Naive B cell (primary cell): ENCODE data around the gene TMEM41A. TPM values are rescaled to one million over a fixed set of nuclear protein-coding genes. Genes with fewer than 3 reads are reported as not detected.

Source experiments
- ATAC-seq, 2 donors: fragments of 150-1000 bp; cut with Tn5 transposase; 2 replicates each; pipeline ENCODE4 v1.10.0; 2021; ENCODE audit warnings: low read depth in 2 of 2, mild to moderate bottlenecking in 2 of 2, moderate library complexity in 2 of 2
- DNase-seq: peaks from one replicate; pipeline ENCODE4 v3.0.0; 2022
- H3K27ac Mint-ChIP-seq, 6 donors: one replicate each; pipeline ENCODE4 v1.8.0; 2020 to 2022; ENCODE audit warnings: mild to moderate bottlenecking in 6 of 6, mixed read lengths in 6 of 6, moderate library complexity in 5 of 6, inconsistent platforms in 2 of 6
- H3K27me3 Mint-ChIP-seq, 3 donors: one replicate each; pipeline ENCODE4 v1.8.0; 2021 to 2022; ENCODE audit warnings: mixed read lengths in 3 of 3, mild to moderate bottlenecking in 1 of 3
- H3K36me3 Mint-ChIP-seq, 2 donors: one replicate each; pipeline ENCODE4 v1.8.0; 2020 to 2022; ENCODE audit warnings: mixed read lengths in 2 of 2, inconsistent platforms in 1 of 2, mild to moderate bottlenecking in 1 of 2
- H3K4me1 Mint-ChIP-seq, 3 donors: one replicate each; pipeline ENCODE4 v1.8.0; 2020 to 2022; ENCODE audit warnings: mixed read lengths in 3 of 3, inconsistent platforms in 1 of 3, mild to moderate bottlenecking in 1 of 3, moderate library complexity in 1 of 3
- H3K4me3 Mint-ChIP-seq, 8 donors: one replicate each; pipeline ENCODE4 v1.8.0; 2020 to 2022; ENCODE audit warnings: mild to moderate bottlenecking in 8 of 8, mixed read lengths in 8 of 8, moderate library complexity in 8 of 8, inconsistent platforms in 2 of 8
- H3K9me3 Mint-ChIP-seq, 7 donors: one replicate each; pipeline ENCODE4 v1.8.0; 2020 to 2022; ENCODE audit warnings: mixed read lengths in 7 of 7, mild to moderate bottlenecking in 5 of 7, inconsistent platforms in 2 of 7, moderate library complexity in 1 of 7
- polyA plus RNA-seq, 6 donors: library from polyadenylated mRNA; unstranded; fragments of 300-500 nt; fragmentation: Illumina TruSeq; gene quantifications; one replicate each; pipeline ENCODE4 v1.2.3, GENCODE V29; 2021; ENCODE audit warnings: low read depth in 6 of 6

TMEM41A gene
- polyA plus RNA-seq, 6 donors from 2014 or later, result 13.8 to 24.1 (median 18.7) TPM

DNA sequence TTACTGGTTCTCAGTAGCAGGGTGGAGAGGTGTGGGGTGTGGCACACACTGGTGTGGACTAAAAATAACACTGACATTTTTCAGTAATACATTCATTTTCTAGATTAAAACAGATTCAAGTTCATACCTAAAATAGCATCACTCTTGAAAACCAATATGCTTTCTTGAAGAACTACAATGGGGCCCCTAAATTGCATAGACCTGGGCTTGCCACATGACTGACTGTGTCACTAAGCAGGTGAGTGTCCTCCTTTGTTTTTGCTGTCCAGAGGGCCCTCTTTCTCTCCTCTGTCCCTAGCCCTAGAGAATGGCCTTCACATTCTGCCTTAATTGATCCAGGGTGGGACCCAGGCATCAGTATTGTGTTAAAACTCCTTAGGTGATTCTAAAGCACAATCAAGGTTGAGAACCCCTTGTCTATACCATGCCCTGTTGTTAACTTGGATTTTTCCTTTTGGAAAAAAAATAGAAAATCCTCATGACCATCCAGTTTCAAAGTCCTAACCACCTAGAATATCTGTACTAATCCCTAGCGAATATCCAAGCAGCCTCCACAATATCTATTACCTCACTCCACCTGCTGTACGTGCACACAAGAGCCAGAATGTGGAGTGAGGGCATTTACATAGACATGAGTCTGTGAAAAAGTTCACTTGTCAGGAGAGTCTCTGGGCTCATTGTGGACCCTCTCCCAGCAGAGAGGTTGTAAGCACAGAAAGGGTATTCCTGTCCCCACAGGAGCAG lies 18.7 kb upstream of the TMEM41A start:
- no peak overlapping the region for H3K27ac Mint-ChIP-seq
- ATAC-seq, result no peak
- H3K27me3 Mint-ChIP-seq, result peaks cover 24 to 32% (median 28%) of the 10 kb centered on the region in 3 donors
- H3K4me1 Mint-ChIP-seq, result no peaks in the 10 kb centered on the region
- H3K4me3 Mint-ChIP-seq, result no peak overlapping the region
- no peaks in the 10 kb centered on the region for H3K36me3 Mint-ChIP-seq
- H3K9me3 Mint-ChIP-seq, result peaks cover 0 to 2% (median 0%) of the 10 kb centered on the region in 7 donors
- no peak for DNase-seq

DNA sequence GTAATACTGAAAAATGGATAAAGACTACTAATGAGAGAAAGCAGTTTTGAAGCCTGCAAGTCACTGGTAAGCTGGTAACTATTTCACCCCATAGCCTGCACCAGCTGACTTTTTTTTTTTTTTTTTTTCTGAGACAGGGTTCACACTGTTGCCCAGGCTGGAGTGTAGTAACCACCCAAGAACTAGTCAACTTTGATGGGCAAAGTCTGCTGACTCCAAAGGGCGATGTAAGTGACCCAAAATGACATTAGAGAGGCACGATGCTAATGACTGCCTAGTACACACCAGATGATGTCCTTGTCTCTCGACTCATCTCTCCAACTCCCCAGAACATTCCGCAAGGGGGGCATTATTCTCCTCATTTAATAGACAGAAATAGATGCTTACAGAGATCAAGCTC lies 12.9 kb upstream of the TMEM41A start:
- no peak overlapping the region for H3K27ac Mint-ChIP-seq

DNA sequence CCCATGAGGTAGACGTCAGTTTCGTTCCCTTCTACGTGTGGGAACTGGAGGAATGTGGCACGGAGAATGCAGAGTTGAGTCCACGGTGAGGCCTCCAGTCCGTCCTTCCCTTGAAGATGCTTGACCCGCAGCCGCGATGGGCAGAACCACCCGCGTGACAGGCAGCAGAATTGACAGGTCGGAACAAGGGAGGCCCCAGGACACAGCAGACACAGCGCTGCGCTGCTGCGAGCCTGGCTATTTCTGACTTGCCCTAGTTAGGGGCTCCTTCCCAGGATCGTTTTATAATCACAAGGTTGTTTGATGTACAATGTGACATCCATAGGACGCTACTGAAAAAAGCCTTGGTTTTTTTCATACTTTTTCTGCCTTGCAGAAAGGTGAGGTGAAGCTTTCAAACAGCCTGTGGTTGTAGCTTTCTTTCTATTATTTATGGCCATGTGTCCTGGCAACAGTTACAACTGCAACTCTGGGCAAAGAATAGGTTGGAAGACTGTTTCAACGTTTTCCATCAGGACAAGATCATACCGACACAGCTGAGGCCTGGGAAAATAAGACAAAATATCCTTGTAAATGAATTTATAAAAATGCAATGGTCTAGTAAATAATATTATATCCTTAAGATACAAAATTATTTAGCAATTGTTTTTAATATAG lies 9.6 kb upstream of the TMEM41A start:
- H3K36me3 Mint-ChIP-seq, result no peaks in the 10 kb centered on the region
- H3K27me3 Mint-ChIP-seq, result peaks cover 10 to 26% (median 19%) of the 10 kb centered on the region in 3 donors
- H3K9me3 Mint-ChIP-seq, result no peaks in the 10 kb centered on the region
- DNase-seq (no peak), ATAC-seq (no peak)
- H3K4me1 Mint-ChIP-seq, result no peaks in the 10 kb centered on the region
- H3K27ac Mint-ChIP-seq, result no peak overlapping the region
- no peak overlapping the region for H3K4me3 Mint-ChIP-seq

More for the DNA sequence above, 12.9 kb upstream of the TMEM41A start:
- no peaks in the 10 kb centered on the region for H3K36me3 Mint-ChIP-seq
- DNase-seq (no peak), ATAC-seq (no peak)
- peaks cover 0 to 2% (median 0%) of the 10 kb centered on the region in 7 donors for H3K9me3 Mint-ChIP-seq
- no peaks in the 10 kb centered on the region for H3K4me1 Mint-ChIP-seq
- H3K27me3 Mint-ChIP-seq, result peaks cover 17 to 23% (median 21%) of the 10 kb centered on the region in 3 donors
- H3K4me3 Mint-ChIP-seq, result no peak overlapping the region

DNA sequence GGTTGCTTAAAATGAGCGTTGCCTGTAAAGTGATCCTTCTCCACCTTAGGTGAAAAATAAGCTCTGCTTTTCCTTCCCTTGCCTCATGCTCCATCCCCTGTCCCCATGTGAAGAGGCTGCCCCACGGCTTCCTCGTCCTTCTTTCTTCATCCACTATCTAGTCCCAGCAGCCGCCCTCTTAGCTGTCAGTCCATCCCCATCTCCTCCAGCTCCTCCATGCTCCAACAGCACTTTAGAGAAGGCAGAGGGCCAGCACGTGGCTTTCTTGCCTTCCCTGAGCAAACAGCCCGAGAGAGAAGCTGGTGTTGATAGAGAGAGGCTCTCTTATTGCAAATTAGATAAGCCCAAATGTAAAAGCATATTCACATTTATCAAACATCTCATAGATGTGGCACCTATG lies 9.0 kb upstream of the TMEM41A start:
- DNase-seq, result no peak
- peaks cover 8 to 28% (median 15%) of the 10 kb centered on the region in 3 donors for H3K27me3 Mint-ChIP-seq
- no peaks in the 10 kb centered on the region for H3K36me3 Mint-ChIP-seq
- no peak overlapping the region for H3K27ac Mint-ChIP-seq
- no peak for ATAC-seq
- no peaks in the 10 kb centered on the region for H3K9me3 Mint-ChIP-seq
- no peaks in the 10 kb centered on the region for H3K4me1 Mint-ChIP-seq
- H3K4me3 Mint-ChIP-seq, result no peak overlapping the region

DNA sequence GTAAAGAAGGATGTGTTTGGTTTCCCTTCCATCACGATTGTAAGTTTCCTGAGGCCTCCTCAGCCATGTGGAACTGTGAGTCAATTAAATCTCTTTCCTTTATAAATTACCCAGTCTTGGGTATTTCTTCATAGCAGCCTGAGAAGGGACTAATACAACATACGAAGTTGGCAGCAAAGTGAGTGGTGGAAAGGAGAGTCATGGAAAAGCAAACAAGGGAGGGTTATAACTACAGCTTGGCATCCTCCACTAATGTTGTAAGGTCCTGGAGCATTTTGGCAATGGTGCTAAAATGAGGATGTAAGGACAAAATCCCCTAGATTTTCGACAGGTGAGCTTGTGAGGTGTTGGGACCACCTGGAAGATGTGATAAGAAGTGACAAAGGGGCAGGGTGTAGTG lies 5.8 kb upstream of the TMEM41A start:
- no peaks in the 10 kb centered on the region for H3K36me3 Mint-ChIP-seq
- ATAC-seq (no peak), DNase-seq (no peak)
- H3K27me3 Mint-ChIP-seq, result peaks cover 4 to 25% (median 7%) of the 10 kb centered on the region in 3 donors
- no peak overlapping the region for H3K4me3 Mint-ChIP-seq
- H3K9me3 Mint-ChIP-seq, result no peaks in the 10 kb centered on the region
- H3K4me1 Mint-ChIP-seq, result peaks cover 0 to 1% (median 0%) of the 10 kb centered on the region in 3 donors
- no peak overlapping the region for H3K27ac Mint-ChIP-seq

DNA sequence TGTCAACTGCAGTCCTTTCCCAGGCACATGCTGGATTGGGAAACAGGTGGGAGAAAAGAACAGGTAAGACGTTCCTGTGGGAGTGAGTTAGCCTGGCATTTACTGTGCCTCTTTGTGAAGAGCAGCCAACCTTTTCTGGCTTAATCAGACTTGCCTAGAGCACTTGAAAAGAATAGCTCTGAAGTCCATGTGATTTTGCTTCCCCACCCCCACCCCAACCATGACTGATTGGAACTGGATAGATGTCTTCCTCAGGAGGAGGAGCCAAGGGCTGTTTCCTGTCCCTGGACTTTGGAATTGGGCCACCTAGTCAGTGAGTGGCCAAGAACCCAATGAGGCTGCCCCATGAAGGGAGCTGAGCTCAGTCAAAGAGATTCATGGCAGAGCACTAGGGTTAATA lies 4.7 kb upstream of the TMEM41A start:
- Mint-ChIP-seq H3K36me3 (no peaks in the 10 kb centered on the region), H3K27me3 (peaks cover 4 to 25% (median 7%) of the 10 kb centered on the region in 3 donors), H3K9me3 (peaks cover 0 to 3% (median 0%) of the 10 kb centered on the region in 7 donors), H3K4me3 (no peak overlapping the region), H3K4me1 (peaks cover 0 to 7% (median 1%) of the 10 kb centered on the region in 3 donors), H3K27ac (no peak overlapping the region)
- ATAC-seq (no peak), DNase-seq (no peak)

DNA sequence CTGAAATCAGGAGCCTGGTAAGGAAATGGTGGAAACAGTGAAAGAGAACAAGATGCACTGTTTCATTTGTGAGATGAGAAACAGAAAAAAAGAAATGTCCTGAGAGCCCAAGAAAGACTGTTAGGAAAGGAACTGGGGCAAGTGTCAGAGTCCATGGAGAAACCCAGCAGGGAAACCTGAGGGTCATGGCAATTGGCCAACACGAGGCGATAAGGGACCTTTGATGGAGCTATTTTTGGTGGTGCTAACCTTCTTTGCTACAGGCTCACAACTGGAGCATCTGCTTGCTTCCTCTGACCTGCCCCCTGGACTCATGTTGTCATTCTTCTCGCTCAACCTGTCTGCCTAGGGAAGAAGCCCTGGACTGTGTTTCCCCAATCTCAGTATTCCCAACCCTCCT lies 4.2 kb upstream of the TMEM41A start:
- no peak for DNase-seq
- Mint-ChIP-seq H3K27me3 (peaks cover 4 to 25% (median 7%) of the 10 kb centered on the region in 3 donors), H3K36me3 (no peaks in the 10 kb centered on the region), H3K4me3 (no peak overlapping the region), H3K27ac (peak overlapping the region in 1 of 6 donors; percentile 42), H3K9me3 (peaks cover 0 to 3% (median 0%) of the 10 kb centered on the region in 7 donors), H3K4me1 (peaks cover 0 to 11% (median 6%) of the 10 kb centered on the region in 3 donors)
- ATAC-seq, result no peak

DNA sequence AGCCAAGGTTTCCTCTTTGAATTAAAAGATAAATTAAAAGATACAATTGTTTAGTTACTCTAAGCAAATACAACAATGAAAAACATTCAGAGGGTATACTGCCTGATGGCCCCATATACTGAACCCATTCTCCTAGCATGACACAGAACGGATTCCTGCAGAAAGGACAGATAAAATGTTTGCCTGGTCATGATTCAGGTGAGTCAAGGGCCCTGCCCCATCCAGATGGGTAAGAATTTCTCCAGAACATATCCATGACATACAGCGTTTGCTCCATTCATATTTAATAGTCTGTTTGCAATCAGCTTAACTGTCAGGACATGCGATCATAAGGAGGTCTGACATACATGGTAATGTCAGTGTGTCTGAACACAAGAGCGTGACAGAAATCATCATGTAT lies 8.6 kb downstream of the TMEM41A start:
- Mint-ChIP-seq H3K4me3 (no peak overlapping the region), H3K27me3 (no peaks in the 10 kb centered on the region), H3K27ac (no peak overlapping the region), H3K9me3 (no peaks in the 10 kb centered on the region), H3K4me1 (no peaks in the 10 kb centered on the region), H3K36me3 (peaks cover 24 to 40% of the 10 kb centered on the region in 2 donors)
- no peak for ATAC-seq
- DNase-seq, result no peak

DNA sequence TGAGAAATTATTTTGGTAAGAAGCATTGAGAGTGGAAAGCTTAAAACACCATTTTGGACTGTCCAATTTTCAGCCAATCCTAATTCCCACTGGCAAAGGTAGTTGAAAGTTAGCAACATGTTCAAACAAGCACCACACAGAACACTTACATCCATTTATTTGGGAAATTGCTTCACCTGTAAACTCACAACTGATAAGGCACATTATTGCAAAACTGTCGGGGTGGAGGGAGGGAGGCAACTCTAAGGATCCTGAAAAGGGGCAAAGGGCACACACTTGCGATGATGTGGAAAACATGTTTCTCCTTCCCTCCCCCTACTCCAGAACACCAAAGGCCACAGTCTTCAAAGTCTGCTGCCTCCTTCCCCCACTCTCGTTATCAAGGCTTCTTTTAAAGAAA lies 9.4 kb downstream of the TMEM41A start:
- Mint-ChIP-seq H3K36me3 (peaks cover 23 to 34% of the 10 kb centered on the region in 2 donors), H3K9me3 (no peaks in the 10 kb centered on the region), H3K27me3 (no peaks in the 10 kb centered on the region), H3K27ac (no peak overlapping the region), H3K4me3 (no peak overlapping the region), H3K4me1 (no peaks in the 10 kb centered on the region)
- no peak for DNase-seq
- no peak for ATAC-seq

DNA sequence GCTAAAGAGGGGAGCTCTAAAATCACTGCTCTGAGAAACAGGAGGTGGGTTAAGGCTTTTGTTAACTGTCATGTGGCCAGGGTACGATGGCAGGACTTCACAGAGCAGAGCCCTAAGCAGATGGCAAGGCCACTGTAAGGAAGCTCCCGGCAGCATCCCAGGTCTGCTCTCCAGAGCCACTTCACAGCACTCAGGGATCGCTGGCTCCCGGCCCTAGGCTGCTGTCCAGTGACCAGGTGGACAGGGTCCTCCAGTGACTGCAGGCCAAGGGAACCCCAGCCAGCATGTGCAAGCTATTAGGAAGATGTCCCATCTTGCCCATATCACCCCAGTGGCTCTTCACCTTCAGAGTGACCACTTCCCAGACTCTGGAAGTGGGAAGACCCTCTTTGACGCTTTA lies 10.4 kb downstream of the TMEM41A start:
- Mint-ChIP-seq H3K4me1 (no peaks in the 10 kb centered on the region), H3K36me3 (peaks cover 18 to 28% of the 10 kb centered on the region in 2 donors), H3K27me3 (no peaks in the 10 kb centered on the region), H3K27ac (no peak overlapping the region), H3K4me3 (no peak overlapping the region), H3K9me3 (no peaks in the 10 kb centered on the region)
- ATAC-seq, result no peak
- no peak for DNase-seq

DNA sequence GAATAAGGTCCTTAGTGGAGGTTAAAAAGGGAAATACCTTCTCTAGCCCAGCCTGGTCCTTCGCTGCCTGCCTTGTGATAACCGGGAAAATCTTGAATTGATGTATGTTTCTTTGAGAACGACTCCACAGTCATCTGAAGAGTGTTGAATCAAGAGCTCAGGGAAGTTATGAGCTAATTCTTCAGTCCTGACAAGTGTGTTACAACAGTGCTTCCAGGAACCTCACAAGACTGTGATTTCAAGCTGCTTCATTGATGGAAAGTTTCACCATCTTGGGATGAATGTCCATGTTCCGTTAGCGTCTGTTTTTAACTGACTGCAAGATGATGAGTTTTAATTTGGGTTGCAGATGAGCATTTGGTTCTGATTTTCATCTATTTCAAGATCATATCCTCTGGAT lies 12.4 kb downstream of the TMEM41A start:
- Mint-ChIP-seq H3K36me3 (peaks cover 31 to 42% of the 10 kb centered on the region in 2 donors), H3K27me3 (no peaks in the 10 kb centered on the region), H3K4me1 (peaks cover 0 to 4% (median 0%) of the 10 kb centered on the region in 3 donors), H3K9me3 (no peaks in the 10 kb centered on the region), H3K27ac (no peak overlapping the region), H3K4me3 (no peak overlapping the region)
- ATAC-seq (no peak), DNase-seq (no peak)

DNA sequence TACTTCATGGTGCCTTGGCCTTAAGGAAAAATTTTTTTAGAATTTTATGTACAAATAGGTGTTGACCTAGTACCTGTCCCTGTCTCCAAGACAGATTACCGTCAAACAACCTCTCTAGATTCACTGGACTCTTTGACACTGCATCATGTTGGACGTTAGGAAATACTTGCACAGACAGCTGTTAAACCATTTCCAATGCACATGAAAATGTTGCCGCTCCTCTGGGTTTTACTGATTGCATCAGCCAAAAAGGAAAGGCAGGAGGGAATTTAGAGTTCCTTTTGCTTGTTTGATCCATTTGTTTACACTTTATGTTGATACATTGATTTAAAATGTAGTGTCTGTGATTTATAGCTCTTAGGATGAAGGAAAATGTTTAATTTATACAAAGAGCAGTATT lies 14.5 kb downstream of the TMEM41A start:
- H3K27me3 Mint-ChIP-seq, result no peaks in the 10 kb centered on the region
- no peak overlapping the region for H3K4me3 Mint-ChIP-seq
- no peak for DNase-seq
- H3K36me3 Mint-ChIP-seq, result peaks cover 34 to 42% of the 10 kb centered on the region in 2 donors
- H3K4me1 Mint-ChIP-seq, result peaks cover 0 to 4% (median 0%) of the 10 kb centered on the region in 3 donors
- no peak for ATAC-seq
- H3K27ac Mint-ChIP-seq, result no peak overlapping the region
- H3K9me3 Mint-ChIP-seq, result peaks cover 0 to 4% (median 0%) of the 10 kb centered on the region in 7 donors

DNA sequence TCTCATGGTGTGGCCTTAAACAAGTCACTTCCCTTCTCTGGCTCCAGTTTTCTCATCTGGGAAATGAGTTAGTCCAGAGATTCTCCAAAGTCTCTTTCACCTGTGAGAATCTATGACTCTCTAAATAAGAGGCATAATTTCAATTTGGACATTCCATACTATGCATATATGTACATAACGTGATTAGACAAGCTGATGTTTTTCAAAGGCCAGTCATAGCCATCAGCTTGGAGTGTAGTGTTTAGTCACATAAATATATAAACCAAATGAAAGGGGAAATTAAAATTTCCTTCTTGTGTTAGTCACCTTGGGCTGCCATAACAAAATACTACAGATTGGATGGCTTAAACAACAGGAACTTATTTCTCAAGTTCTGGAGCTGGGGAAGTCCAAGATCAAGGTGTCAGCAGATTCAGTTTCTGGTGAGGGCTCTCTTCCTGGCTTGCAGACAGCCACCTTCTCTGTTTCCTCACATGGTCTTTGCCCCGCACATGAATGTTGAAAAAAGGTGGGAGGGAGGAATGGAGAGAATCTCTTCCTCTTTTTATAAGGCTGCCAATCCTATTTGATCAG lies 19.4 kb downstream of the TMEM41A start:
- no peak for ATAC-seq
- peaks cover 20 to 30% of the 10 kb centered on the region in 2 donors for H3K36me3 Mint-ChIP-seq
- H3K4me1 Mint-ChIP-seq, result peaks cover 0 to 4% (median 0%) of the 10 kb centered on the region in 3 donors
- H3K9me3 Mint-ChIP-seq, result peaks cover 0 to 4% (median 0%) of the 10 kb centered on the region in 7 donors
- H3K27me3 Mint-ChIP-seq, result no peaks in the 10 kb centered on the region
- no peak overlapping the region for H3K27ac Mint-ChIP-seq
- no peak overlapping the region for H3K4me3 Mint-ChIP-seq
- no peak for DNase-seq

DNA sequence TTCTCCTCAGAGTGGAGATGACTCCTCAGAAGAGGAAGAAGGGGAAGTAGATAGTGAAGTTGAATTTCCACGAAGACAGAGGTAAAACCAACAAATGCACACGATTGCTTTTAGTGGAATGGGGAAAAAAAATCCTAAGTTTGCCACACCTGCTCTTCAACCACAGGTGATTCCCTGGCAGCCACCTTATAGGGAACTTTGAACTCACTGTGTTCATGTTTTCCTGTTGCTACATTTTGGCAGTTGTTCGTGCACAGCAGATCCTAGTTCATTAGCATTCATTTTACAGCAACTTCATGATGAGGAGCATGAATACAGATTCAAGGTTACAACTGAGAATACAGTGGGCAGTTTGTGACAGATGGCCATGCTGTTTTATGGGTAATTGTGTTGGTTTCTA lies 21.5 kb downstream of the TMEM41A start:
- DNase-seq, result no peak
- Mint-ChIP-seq H3K27me3 (no peaks in the 10 kb centered on the region), H3K4me3 (no peak overlapping the region), H3K36me3 (peaks cover 16 to 18% of the 10 kb centered on the region in 2 donors), H3K27ac (no peak overlapping the region), H3K9me3 (peaks cover 0 to 4% (median 0%) of the 10 kb centered on the region in 7 donors), H3K4me1 (no peaks in the 10 kb centered on the region)
- ATAC-seq, result no peak
